HUDEP-2 (cell line): ENCODE results near the gene IGF2R.
"Not testable (repeated sequence)": the region's sequence is repeated elsewhere in the genome, so short reads cannot be mapped to it uniquely, and the experiment has no call there.

ENCODE experiments used
- DNase-seq, 76 experiments: peaks; one replicate each; lab custom pipeline; 2025; ENCODE audit not compliant: unreplicated experiment in 76 of 76; lab: John Stamatoyannopoulos, UW

IGF2R gene

GRCh38 chr6:160133441-160134336 is 164.8 kb downstream of the IGF2R start:
- DNase-seq = no peak

GRCh38 chr6:160134337-160134751 is 165.5 kb downstream of the IGF2R start:
- not testable (repeated sequence) for DNase-seq

- DNase-seq = no peak
Observed at GRCh38 chr6:160134779-160135547, 166.1 kb downstream of the IGF2R start.

- DNase-seq = no peak
Observed at GRCh38 chr6:160135907-160136655, 167.2 kb downstream of the IGF2R start.

GRCh38 chr6:160137130-160137988 is 168.5 kb downstream of the IGF2R start:
- no peak for DNase-seq

GRCh38 chr6:160137989-160138835 is 169.3 kb downstream of the IGF2R start:
- peak in 54 of 76 experiments; percentile 7 to 69 (median 42) for DNase-seq

DNA sequence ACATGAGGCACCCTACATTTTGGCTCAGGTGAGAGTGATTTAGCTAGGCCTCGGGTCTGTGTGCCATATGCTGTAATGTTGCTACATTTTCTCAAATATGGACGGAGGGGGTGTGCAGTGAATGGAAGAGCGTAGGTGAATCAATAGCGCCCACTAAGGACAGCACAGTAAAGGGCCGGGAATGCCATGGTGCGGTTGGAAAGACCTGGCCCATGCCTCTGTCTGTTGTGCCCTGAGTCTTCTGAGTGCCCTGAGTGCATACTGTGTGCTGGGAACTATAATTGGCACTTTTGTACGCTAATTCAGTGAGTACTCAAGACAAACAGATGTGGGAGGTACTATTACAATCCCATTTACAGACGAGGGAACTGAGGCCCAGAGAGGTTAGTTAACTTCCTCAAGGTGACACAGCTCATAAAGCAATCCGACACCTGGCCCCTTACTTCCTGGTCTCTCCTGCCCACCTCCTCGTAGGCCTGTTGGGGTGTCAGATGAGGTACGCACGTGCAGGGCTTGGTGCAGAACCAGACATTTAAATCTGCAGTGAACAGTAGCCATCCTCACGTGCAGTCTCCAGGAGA is 170.0 kb downstream of the IGF2R start:
- DNase-seq = no peak

GRCh38 chr6:160139420-160139851 is 170.6 kb downstream of the IGF2R start:
- no peak for DNase-seq

DNA sequence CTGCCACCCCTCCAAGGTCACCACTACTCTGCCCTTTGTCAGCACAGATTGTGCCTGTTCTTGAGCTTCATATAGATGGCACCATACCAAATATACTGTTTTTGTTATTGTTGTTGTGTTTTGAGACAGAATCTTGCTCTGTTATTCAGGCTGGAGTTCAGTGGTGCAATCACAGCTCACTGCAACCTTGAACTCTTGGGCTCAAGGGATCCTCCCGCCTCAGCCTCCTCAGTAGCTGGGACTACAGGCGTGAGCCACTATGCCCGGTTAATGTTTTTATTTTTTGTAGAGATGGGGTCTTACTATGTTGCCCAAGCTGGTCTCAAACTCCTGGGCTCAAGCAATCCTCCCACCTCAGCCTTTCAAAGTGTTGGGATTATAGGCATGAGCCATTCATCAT is 171.6 kb downstream of the IGF2R start:
- not testable (repeated sequence) for DNase-seq

DNA sequence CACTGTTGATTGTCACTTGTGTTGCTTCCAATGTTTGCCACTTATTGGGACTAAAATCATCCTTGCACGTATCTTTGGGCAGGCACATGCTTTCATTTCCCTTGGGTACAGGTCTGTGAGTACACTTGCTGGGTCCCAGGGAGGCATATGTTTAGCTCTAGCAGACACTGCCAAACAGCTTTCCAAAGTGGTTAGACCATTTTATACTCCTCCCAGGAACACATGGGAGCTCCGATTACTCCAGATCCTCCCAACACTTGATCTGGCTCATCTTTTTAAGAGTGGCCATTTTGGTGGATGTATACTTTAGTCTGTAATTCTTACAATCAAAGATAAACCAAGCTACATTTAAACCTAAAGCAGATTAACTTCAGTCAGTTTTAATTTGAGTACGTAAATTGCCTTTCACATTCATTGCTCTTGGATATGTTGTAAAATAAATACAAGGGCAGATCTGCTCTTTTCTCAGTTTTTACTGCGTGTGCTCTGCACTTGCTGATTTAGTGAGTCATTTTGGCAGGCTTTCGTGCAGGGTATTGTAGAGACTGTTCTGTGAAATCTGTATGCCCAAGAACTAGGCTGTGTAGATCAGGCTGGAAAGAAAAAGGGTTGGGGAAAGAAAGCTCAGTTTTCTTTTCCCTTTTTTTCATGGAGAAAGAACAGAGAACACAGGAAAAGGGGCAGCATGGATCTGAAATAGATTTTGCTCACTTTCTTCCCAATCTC is 172.3 kb downstream of the IGF2R start:
- DNase-seq = no peak

DNA sequence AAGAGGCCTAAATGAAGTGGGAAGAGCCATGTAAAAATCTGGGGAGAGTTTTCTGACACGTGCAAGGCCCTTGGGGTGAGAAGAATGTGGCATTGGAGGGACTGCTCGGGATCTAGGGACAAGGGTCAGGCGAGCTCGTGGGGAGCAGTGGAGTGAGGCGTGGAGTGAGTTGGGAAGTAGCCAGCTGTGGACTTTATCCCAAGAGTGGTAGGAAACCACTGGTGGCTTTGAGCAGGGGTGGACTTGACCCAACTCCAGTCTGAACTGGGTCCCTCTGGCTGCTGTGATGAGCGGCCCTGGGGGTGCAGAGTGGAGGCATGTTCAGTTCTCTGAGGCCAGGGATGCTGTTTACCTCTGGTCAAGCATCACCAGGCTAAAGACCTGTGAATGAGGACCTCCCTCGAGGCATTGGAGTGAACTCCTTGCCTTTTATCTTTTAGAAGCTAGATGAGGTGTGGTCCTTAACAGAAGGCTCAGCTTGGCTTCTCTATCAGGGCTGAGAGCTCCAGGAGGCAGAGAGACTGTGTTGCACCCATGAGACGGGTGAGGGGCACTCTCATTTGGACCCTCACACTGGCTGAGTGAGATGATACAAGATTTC is 173.3 kb downstream of the IGF2R start:
- no peak for DNase-seq

- DNase-seq = no peak
Observed at GRCh38 chr6:160146454-160147145, 177.7 kb downstream of the IGF2R start.

DNA sequence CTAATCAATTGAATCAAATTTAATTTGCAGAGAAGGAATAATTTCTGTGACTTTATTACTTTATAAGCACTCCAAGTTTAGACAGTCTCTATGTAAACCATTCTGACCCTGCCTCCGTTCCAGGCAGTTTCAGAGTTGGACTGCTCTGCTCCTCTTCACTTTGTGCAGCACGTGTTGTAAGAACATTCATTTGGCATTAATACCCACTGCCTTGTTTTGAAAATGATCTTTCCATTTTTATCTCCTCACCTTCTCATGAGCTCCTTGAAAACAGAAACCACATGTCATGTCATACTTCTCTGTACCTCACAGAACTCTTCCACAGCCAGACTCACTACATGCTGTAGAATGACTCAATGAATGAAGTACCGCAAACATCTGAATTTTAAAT is 178.3 kb downstream of the IGF2R start:
- DNase-seq = no peak

GRCh38 chr6:160154471-160154870 is 185.6 kb downstream of the IGF2R start:
- DNase-seq = no peak

DNA sequence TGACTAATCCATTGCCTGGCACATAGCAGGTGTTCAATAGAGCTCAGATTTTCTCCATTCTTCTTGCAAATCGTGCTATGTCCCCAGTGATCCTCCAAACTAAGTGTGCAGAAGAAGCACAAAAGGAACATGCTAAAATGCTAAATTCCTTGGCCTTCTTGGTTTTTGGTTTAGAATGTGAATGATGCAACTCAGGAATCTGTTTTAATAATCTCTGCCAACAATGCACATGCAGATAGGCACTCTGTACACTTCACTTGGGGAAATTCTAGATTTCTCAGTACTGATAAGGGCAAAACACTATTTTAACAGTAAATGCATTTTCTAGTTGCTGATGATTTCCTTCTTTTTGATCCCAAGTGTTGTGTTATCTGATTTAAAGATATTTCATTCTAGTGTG is 188.0 kb downstream of the IGF2R start:
- no peak for DNase-seq

DNA sequence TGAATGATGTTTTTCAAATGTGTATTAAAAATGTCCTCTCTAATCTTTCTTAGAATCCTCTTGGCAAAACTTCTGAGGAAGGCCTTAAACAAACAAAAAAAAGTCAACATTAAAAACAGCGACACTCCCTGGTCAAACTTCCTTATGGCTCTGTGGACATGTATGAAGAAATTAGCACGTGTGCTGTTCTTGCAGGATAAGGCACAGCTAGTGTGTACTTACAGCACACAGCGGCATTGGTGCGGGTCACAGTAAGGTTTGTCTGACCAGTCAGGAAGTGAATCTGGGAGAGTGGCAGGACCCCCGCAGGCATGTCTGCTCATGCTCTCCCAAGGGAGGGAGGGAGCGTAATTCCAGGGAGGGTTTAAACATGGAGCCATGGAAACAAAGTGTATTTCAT is 191.6 kb downstream of the IGF2R start:
- DNase-seq = no peak
